ENCODE results near the gene ATP12A.

ATP12A gene

DNA sequence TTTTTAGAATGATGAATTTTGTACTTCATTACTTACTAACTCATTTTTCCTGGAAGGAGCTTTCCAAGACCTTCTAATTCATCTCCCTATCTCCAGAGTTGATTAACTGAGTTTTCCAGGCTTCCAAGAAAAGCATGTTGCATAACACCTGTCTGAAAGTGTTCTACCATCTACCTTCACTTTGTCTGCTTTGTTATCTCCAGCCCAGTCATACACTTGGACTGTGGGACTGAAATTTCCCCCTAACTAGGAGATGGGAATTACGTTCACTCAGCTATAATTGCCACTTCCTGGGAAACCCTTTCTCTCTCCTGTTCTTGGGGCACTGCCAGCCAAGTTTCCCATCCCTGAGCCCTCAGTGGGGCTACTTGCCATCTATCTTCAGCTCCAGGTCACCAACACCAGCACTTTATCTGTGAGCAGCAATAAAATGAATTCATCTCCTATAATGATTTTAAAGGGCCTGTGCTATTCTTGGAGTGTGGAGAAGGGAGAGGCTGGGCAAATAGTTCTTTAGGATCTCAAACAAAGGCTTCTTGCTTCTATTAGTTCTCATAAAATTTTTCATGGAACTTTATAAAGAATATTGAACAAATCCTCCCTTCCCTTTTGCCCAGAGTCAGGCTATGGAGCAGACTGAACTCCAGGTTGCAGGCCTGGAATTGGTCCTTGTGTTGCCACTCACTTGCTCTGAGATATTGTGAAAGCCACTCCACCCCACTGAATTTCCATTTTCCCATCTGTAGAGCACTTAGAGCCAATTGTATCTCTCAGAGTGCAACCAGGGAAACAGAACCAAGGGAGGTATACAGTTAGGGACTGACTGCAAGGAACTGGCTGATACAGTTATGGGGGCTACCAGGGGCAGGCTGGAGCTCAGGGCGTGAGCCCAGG is 17.8 kb upstream of the ATP12A start:
- DNase-seq (ENCODE audit: insufficient read length, low spot score) (no peak), FAIRE-seq (no peak)

DNA sequence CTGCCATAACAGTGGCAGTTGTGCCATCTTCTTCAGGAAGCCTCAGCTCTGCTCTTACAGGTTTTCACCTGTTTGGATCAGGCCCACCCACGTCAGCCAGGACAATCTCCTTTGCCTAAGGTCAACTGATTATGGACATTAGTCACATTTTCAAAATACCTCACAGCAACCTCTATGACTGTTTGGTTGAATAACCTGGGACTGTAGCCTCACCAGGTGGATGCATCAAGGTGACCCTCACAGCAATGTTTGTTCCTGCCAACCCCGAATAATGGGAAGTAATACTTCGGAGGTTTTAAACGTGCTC is 17.2 kb upstream of the ATP12A start:
- FAIRE-seq (no peak), DNase-seq (ENCODE audit: insufficient read length, low spot score) (no peak)

DNA sequence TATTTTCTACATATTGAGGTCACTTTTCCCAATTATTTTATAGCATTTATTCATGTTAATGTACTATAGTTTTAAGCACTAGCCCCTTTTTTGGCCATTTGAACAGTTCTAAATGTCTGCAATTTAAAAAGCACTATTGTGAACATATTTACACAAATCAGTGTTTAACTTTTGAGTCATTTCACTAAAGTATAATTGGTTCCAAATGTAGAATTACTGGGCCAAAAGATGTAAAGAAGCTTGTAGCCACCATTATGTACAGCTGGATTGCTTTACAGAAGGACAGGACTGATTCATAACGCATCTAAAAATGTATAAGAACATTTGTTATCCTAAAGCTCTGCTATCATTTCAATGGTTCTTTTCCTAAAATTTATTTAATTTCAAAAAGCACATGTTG is 16.6 kb upstream of the ATP12A start:
- no peak for FAIRE-seq
- DNase-seq (ENCODE audit: insufficient read length, low spot score) = no peak

DNA sequence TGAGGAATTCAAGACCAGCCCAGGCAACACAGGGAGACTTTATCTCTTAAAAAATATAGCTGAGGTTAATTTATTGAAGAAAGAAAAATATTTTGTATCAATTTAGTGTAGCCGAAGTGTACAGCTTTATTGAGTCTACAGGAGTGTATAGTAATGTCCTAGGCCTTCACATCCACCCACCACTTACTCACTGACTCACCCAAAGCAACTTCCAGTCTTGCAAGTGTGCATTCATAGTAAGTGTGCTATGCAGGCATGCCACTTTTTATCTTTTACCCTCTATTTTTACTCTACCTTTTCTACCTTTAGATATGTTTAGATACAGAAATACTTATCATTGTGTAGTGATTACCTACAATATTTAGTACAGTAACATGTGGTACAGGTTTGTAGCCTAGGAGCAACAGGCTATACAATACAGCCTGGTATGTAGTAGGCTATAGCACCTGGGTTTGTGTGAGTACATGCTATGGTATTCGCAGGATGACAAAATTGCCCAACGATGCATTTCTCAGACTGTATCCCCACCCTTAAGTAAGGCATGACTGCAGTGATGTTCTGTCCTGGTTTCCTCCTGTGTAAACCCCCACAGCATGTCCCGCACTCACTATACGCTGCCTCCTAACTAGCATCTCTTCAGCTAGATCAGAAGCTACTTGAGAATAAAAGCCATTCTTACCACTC is 15.3 kb upstream of the ATP12A start:
- FAIRE-seq (peak; percentile 26), DNase-seq (ENCODE audit: insufficient read length, low spot score) (no peak)

DNA sequence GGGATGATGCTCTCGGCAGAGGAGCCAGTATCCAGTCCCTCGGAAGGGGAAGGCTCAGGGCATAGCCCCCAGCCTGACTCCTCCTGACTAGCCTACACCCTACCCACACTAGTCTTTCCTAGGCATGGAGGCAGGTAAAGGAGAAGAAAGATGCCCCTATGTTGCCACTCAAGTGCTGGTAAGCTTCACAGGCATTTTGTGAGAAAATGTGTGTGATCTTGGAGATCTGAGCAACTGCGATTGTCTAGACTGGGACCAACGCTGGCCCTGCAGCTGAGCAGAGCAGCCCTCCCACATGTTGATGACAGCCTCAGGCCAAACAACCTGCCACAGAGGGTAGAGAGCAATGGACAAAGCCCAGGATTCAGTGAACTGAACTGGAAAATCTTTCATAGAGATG is 11.7 kb upstream of the ATP12A start:
- FAIRE-seq (no peak), DNase-seq (ENCODE audit: insufficient read length, low spot score) (no peak)

DNA sequence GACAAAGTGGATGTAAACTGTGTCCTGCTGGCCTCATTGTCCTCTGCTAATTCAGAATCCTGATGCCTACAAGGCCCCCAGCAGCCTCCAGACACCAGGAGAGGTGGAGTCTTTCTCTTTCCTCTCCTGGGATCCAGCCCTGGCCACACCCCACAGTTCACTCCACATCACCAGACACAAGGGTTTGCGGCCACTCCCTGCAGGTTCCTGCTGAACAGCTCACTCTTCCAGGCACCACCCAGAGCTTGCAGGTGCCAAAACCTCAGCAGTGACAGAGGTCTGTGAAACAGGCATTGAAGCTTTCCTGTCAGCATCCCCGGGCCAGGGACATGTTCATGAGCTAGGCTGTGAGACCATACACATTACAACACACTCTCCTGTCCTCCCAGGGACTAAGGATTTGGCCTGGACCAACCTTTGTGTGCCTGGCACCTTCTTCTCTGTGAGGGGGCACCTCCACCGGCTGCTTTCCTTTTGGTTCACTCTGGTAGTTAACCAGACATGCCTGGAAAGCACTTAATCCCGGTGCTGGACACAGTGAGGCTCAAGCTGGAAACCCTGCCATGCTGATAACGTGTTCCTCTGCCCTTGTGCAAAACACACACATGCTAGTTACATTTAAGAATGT is 11.1 kb upstream of the ATP12A start:
- no peak for FAIRE-seq
- no peak for DNase-seq (ENCODE audit: insufficient read length, low spot score)

DNA sequence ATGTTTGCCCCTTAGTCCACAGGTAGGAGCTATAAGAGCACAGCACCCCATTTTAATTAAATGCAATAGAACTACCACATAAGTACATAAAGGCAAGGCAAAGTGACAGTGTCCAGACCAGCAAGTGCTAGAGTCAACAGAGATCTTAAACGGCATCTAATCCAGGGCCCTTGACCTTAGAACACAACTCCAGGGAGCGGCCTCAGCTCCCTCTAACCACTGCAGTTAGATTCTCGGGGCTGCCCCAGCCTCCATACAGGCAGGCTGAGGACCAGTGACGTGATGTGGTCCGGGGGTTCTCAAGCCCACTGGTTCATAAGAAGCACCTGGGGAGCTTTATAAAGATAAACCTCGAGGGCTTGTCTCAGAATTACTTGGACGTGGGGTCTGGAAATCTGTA is 10.0 kb upstream of the ATP12A start:
- FAIRE-seq = no peak
- DNase-seq (ENCODE audit: insufficient read length, low spot score) = no peak

DNA sequence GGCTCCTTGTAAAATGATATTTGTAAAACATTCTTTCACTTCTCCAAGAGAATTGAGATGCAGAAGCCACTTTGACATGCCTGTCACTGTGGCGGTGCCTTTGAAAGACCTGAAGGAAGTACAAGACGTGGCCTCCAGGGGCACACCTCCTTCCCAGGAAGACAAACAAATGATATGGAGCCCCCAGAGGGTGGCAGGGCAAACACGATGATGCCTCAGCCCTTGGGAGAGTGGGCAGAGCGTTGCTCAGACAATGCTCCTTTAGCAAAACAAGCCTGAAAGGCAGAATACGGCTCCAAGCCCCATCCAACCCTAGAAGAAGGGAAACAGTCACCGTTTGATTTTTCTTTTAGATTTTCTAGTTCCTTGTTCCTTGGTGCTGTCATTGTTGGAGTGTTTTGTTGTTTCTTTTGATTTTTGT is 9.2 kb upstream of the ATP12A start:
- DNase-seq (ENCODE audit: insufficient read length, low spot score) = peak; percentile 20
- no peak for FAIRE-seq

DNA sequence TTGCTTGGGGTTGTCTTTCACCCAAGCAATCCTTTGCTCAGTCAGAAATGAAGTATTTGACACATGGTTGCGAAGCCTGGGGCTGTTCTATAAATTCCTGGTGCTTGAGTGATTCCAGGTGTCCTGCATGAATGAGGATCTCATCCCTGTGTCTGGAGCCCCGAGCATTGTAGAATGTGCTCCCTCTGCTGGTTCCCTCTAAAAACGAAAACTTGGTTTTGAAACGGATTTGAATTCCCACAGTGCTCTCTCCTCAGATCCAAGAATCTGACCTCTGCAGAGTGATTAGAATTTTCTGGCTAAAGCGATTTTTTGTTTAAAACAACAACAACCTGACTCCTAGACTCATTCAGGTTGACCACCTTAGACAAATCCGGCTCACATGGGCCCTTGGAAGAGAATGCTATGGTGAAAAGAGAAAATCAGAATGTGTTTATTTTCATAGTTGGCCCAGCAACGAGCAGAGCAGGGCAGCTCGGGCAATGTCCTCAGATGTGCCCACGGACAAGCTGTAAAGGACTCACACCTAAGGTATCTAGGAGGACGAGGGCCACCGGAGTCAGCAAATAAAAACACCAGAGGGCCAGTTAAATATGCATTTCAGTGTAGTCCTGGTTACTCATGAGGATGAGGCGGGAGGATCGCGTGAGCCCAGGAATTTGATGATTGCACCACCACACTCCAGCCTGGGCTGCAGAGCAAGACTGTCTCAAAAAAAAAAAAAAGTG is 8.7 kb upstream of the ATP12A start:
- FAIRE-seq = no peak
- peak; percentile 67 for DNase-seq (ENCODE audit: insufficient read length, low spot score)

DNA sequence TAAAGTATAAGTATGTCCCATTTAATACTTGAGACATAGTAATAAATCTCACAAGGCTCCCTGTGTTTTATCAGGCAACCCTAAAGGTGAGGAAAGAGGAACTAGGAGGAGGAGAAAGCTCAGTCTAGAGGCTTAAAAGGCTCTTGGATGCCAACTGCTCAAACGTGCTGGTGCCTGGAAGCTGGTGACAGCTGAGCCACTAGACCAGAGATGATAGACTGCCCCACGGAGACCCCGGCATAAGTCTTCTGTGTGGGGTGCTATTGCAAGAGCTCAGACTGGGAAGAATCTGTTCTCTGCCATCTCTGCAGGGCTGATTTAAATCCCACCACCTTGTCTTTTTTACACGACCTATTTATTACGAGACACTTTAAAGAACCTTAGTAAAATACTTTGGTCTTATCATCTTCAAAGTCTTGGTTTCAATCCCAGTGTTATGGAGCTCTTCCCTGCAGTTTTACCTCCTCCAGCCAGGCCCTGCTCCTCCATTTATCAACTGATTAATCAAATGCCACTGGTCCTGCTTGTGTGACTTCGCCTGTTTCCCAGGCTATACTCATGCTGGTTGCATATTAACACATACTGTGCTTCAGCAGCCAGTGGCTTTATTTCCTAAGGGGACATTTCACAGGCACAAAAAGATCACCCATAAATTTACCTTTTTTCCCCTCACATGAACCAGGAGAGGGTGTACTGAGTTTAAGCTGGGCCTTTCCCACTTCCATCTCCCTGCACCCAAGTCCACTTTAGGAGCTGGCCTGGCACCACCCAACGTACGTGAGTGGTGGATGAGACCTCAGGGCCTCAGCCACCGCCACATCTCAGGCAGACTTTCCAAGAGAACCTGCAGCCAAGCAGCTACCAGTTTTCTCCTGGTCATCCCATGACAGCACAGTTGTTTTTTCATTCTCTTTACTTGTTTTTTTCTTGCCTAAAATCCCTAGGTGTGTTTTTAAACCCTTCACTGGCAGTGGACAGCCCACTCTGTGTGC is 7.8 kb upstream of the ATP12A start:
- DNase-seq (ENCODE audit: insufficient read length, low spot score) (no peak), FAIRE-seq (no peak)

DNA sequence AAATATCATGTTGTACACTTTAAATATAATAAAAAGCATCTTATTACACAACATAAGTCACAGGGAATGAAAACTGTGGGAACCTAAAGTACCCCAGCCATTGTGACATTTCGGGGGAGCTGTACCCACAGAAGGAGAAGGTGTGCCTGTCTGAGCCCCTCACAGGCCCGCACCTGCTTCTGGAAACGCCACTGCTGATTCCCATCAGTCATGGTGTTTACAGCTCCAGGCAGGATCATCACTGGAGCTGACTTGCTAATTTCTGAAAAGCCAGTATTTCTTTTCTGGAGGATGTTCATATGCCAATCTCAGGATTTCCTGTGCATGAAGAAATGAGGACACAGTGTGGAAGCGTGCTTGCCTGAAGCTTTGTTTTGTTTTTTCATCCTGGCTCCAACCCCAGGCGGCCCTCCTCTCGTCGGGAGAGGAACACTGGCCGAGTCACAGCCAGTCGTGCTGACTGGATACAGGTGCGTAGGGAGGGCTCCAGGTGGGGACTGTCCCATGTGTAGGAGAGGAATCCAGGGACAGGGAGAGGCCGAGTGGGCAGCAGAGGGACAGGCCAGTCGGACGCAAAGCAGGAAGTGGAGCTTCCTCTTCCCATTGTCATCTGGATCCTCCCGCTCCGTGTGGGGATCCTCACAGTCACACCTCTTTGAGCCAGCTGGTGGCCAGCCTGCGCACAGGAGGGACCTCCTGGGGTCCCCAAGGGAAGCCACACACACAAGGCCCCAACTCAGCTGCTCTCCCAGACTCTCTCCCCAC is 4.2 kb upstream of the ATP12A start:
- FAIRE-seq (no peak), DNase-seq (ENCODE audit: insufficient read length, low spot score) (no peak)

DNA sequence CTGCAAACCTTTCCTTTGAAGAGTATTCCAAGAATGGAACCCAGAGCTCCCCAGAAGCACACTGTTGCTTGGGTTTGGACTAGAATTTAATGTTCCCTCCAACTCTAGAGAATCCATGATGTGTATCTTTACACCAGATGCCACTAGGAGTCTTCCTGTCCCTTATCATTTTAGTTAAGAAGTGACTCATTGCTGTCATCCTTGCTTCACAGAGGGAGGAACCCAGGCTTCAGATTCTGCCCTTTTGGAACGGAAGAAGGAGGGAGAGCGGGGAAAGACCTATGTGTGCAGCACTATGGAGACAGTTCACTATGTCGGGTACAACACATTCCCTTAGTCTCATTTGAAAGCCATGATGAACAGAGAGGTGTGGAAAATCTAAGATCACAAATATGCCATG is 2.1 kb upstream of the ATP12A start:
- FAIRE-seq (no peak), DNase-seq (ENCODE audit: insufficient read length, low spot score) (no peak)

DNA sequence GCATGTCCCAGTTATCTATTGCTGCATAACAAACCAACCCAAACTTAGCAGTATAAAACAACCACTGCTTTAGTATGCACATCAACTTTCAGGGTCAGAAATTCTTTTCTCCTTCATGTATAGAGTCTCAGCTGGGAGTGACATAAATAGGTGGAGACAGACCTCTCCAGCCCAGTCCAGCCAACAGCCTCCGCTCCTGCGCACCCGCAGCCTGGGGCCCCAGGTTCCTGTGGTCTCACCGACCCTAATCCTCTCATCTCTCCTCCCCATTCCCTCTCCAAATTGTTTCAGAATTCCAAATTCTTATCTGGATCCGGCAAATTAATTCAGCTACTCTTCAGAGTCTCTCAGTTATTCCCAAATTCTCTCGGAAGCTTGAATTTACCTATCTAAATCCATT is 522 bp upstream of the ATP12A start:
- DNase-seq (ENCODE audit: insufficient read length, low spot score) (no peak), FAIRE-seq (no peak)

DNA sequence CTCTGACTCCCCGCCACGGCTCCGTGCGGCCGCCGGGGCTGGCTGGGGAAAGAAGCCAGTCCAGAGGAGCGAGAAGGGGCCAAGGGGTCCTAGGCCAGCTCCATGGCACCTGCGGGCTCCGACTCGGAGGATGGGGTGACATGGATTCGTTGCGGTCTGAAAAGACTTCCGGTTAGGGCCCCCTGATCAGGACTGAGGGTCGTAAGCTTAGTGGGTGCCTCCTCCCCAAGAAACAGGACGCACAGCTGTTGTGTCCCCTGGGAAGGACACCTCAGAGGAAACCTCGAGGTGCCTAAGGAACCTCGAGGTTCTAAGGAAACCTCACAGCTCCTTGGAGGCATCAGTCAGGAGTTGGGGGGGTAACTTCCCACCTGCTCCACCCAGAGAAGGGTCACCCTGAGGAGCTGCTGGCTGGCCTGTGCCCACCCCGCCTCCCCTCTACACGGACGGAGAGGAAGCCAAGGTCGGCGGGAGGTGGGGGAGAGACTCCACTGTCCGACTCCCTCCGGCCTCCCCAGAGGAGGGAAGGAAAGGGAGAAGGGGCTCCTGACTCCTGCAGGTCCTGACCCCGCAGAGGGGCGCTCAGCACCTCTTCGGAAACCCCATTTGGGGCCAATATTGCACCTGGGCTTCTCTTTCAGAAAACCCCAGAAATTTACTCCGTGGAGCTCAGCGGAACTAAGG is 855 bp downstream of the ATP12A start:
- DNase-seq (ENCODE audit: insufficient read length, low spot score) (no peak), FAIRE-seq (no peak)

DNA sequence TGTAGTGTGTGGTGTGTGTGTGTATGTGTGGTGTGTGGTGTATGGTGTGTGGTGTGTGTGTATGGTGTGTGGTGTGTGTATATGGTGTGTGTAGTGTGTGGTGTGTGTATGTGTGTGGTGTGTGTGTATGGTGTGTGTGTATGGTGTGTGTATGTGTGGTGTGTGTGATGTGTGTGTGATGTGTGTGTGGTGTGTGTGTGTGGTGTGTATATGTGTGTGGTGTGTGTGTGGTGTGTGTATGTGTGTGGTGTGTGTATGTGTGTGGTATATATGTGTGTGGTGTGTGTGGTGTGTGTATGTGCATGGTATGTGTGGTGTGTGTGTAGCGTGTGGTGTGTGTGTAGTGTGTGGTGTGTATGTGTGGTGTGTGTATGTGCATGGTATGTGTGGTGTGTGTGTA is 1.7 kb downstream of the ATP12A start:
- no peak for DNase-seq (ENCODE audit: insufficient read length, low spot score)
- peak; percentile 100 for FAIRE-seq

DNA sequence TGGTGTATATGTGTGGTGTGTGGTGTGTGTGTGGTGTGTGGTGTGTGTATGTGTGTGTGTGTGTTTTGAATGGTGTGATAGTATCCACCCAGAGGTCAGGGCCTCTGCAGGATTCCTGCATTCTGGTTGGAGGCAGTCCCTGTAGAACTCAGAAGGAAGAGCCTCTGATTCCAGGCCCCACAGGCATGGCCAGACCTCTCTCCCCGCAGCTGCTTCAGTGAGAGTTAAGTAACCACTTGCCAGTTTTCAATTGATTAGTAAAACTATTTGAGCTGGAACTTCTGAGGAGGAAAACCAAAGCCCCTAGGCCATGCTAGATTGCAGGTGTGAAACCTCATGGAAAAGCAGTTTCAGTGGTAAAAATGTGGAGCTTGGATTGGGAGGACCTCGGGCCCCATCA is 2.1 kb downstream of the ATP12A start:
- FAIRE-seq = no peak
- no peak for DNase-seq (ENCODE audit: insufficient read length, low spot score)

DNA sequence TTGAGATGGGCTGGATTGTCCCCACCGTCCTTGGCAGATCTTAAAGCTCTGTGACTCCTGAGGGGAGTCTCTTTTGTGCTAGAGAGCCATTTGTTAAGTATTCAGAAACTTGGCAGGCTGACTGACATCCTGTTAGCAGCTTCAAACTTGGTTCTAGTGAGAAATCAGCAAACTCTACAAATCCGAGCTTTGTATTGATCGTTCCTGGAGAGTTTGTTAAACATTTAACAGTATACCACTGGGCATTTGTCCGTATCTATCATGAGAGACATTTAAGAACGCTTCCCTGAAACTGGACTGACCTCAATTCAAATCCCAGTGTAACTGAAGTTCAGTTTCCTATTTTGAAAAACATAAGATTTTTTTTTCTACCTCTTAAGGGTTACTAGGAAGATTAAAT is 3.1 kb downstream of the ATP12A start:
- FAIRE-seq (no peak), DNase-seq (ENCODE audit: insufficient read length, low spot score) (no peak)

DNA sequence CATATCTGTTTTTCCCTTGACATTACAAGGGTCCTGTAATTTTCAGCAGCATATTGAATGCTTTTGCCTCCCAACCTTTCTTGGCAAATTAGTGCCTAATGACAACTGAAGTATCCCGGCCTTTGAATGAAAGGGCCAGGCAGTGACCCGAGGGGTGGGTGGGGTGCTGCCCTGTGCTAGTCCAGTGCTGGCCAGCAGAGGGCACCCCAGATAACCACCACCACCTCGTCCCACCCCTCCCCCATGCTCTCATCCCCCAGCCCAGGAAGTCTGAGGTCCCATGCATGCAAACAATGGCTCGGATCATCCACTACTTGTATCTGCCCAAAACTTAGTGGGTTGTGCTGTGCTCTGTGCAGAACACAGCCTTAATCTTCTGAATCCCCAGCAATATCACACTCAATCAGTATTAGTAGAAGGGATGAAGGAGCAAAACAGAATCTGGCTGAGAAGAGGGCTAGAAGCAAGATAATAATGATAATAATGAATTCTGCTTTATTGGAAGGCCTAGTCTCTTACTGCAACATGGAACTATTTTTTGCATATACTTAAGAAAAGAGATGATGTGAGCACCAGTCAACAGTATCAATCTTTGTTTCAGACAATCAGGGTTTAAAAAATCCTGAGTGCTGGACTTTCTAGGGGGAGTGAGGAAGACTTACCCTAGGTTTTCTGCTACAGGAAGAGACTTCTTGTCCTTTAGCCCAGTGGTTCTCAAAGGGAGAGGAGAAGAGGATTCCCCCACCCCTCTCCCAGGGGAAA is 3.8 kb downstream of the ATP12A start:
- FAIRE-seq (no peak), DNase-seq (ENCODE audit: insufficient read length, low spot score) (peak; percentile 65)

Measured in HTR-8/SVneo (cell line).